Measurements from ENCODE around the gene ANAPC4. TPM values are rescaled to one million over a fixed set of nuclear protein-coding genes. Genes with fewer than 3 reads are reported as not detected.

ANAPC4 gene
- total and polyA plus RNA-seq, 2 of the 8 experiments (the other 6 are each of a cell fraction or from before 2014, with no cell fraction given): 8.7 to 31.6 TPM

GRCh38 chr4:25399510-25399909 is 22.4 kb downstream of the ANAPC4 start (continued):
- TF ChIP-seq CTCF (IDR thresholded peaks at IDR 0.05; ENCODE audit: control extremely low read depth in 1 of 3, insufficient read depth in 1 of 3, low read depth in 1 of 3, low read length in 3 of 3) (no peak), RNF2 (IDR thresholded peaks at IDR 0.05; ENCODE audit: borderline replicate concordance, low read depth, low read length, missing control alignments, poor library complexity, severe bottlenecking) (no peak), SAP30 (IDR thresholded peaks at IDR 0.05; ENCODE audit: insufficient read depth, insufficient replicate concordance, low read length) (no peak)

Data from H1 (cell line).